ENCODE results near the gene E2F8.

- TF ChIP-seq TAF1 (IDR thresholded peaks at IDR 0.05; ENCODE audit: borderline replicate concordance, insufficient read depth, low read length) (no peak), REST (IDR thresholded peaks at IDR 0.05; ENCODE audit: insufficient read depth in 1 of 2, low read depth in 2 of 2, low read length in 2 of 2) (no peak), POLR2AphosphoS5 (IDR thresholded peaks at IDR 0.05; ENCODE audit: low read depth, low read length) (no peak), FOXP2 (optimal IDR thresholded peaks at IDR 0.05; ENCODE audit: borderline replicate concordance, extremely low read depth, extremely low read length, insufficient read depth) (no peak)
Measured at GRCh38 chr11:19276859-19277808, 36.4 kb upstream of the E2F8 start.

Measured in PFSK-1 (cell line).